BLaER1 (cell line): Measurements from ENCODE around the gene STPG3.

Source experiments
- H3K27ac ChIP-seq: shearing (Covaris generic); formaldehyde crosslinking; 2 replicates; pipeline ENCODE4 v1.8.1; 2022
- H3K27me3 ChIP-seq: shearing (Covaris generic); formaldehyde crosslinking; 2 replicates; pipeline ENCODE4 v1.8.1; 2022
- H3K36me3 ChIP-seq: shearing (Covaris generic); formaldehyde crosslinking; 2 replicates; pipeline ENCODE4 v1.8.1; 2022
- H3K4me1 ChIP-seq: shearing (Covaris generic); formaldehyde crosslinking; 2 replicates; pipeline ENCODE4 v1.8.1; 2022
- H3K4me2 ChIP-seq: shearing (Covaris generic); formaldehyde crosslinking; 2 replicates; pipeline ENCODE4 v1.8.1; 2022
- H3K4me3 ChIP-seq: shearing (Covaris generic); formaldehyde crosslinking; 2 replicates; pipeline ENCODE4 v1.8.1; 2022
- H3K9ac ChIP-seq: shearing (Covaris generic); formaldehyde crosslinking; 2 replicates; pipeline ENCODE4 v1.8.1; 2022
- H3K9me3 ChIP-seq: shearing (Covaris generic); formaldehyde crosslinking; 2 replicates; pipeline ENCODE4 v1.8.1; 2022
- H4K20me1 ChIP-seq: shearing (Covaris generic); formaldehyde crosslinking; 2 replicates; pipeline ENCODE4 v1.8.1; 2022
- Cebpa-rat ChIP-seq: shearing (Covaris generic); IDR thresholded peaks from 2 replicates; pipeline ENCODE4 v1.8.1; 2022

Gene STPG3

GRCh38 chr9:137227853-137228505, 23.1 kb upstream of the STPG3 start:
- no peaks in the 10 kb centered on the region for H3K9me3 ChIP-seq
- no peaks in the 10 kb centered on the region for H3K36me3 ChIP-seq
- H3K27ac ChIP-seq = no peak overlapping the region
- H3K9ac ChIP-seq = no peak overlapping the region
- no peaks in the 10 kb centered on the region for H4K20me1 ChIP-seq
- H3K4me1 ChIP-seq = peaks cover 76% of the 10 kb centered on the region
- no peak for TF ChIP-seq Cebpa-rat
- peak overlapping the region; percentile 83 for H3K4me2 ChIP-seq
- no peaks in the 10 kb centered on the region for H3K27me3 ChIP-seq
- H3K4me3 ChIP-seq = no peak overlapping the region

GRCh38 chr9:137228506-137228967, 22.5 kb upstream of the STPG3 start:
- Histone ChIP-seq H3K9ac (no peak overlapping the region), H3K27me3 (no peaks in the 10 kb centered on the region), H4K20me1 (no peaks in the 10 kb centered on the region), H3K36me3 (no peaks in the 10 kb centered on the region), H3K4me1 (peaks cover 74% of the 10 kb centered on the region), H3K4me3 (no peak overlapping the region), H3K27ac (0 out of 2 replicates have a peak overlapping the region, but pooled peaks have one; percentile 50), H3K4me2 (peak overlapping the region; percentile 83), H3K9me3 (no peaks in the 10 kb centered on the region)
- TF ChIP-seq Cebpa-rat = no peak

- peak overlapping the region; percentile 83 for H3K4me2 ChIP-seq
- peaks cover 71% of the 10 kb centered on the region for H3K4me1 ChIP-seq
- peaks cover 2% of the 10 kb centered on the region; the same call in 1 of the 2 replicates for H4K20me1 ChIP-seq
- no peaks in the 10 kb centered on the region for H3K27me3 ChIP-seq
- TF ChIP-seq Cebpa-rat = no peak
- H3K9me3 ChIP-seq = no peaks in the 10 kb centered on the region
- H3K27ac ChIP-seq = peak overlapping the region; percentile 50
- H3K36me3 ChIP-seq = no peaks in the 10 kb centered on the region
- H3K9ac ChIP-seq = peak overlapping the region; percentile 32; the same call in 1 of the 2 replicates
- H3K4me3 ChIP-seq = no peak overlapping the region
Observed at GRCh38 chr9:137228968-137229896, 21.9 kb upstream of the STPG3 start.

- Histone ChIP-seq H3K4me2 (peak overlapping the region; percentile 83), H3K9me3 (no peaks in the 10 kb centered on the region), H3K4me3 (no peak overlapping the region), H4K20me1 (peaks cover 8% of the 10 kb centered on the region; the same call in 1 of the 2 replicates), H3K27ac (peak overlapping the region; percentile 50), H3K36me3 (no peaks in the 10 kb centered on the region), H3K27me3 (no peaks in the 10 kb centered on the region), H3K9ac (peak overlapping the region; percentile 32), H3K4me1 (peaks cover 71% of the 10 kb centered on the region)
- TF ChIP-seq Cebpa-rat = no peak
Observed at GRCh38 chr9:137229903-137230704, 21.0 kb upstream of the STPG3 start.

- no peak for TF ChIP-seq Cebpa-rat
Observed at GRCh38 chr9:137230705-137231371, 20.2 kb upstream of the STPG3 start, which contains the start of gene SLC34A3. Gene SLC34A3, plus strand, starts transcription at chr9:137230901. Its CDS starts 802 bp downstream, at chr9:137231703.

GRCh38 chr9:137231372-137232039, 19.6 kb upstream of the STPG3 start:
- Histone ChIP-seq H3K9me3 (no peaks in the 10 kb centered on the region), H3K27me3 (no peaks in the 10 kb centered on the region), H4K20me1 (peaks cover 17% of the 10 kb centered on the region; the same call in 1 of the 2 replicates), H3K9ac (0 out of 2 replicates have a peak overlapping the region, but pooled peaks have one; percentile 46), H3K4me3 (no peak overlapping the region), H3K27ac (0 out of 2 replicates have a peak overlapping the region, but pooled peaks have one; percentile 12), H3K4me2 (peak overlapping the region; percentile 25; the same call in 1 of the 2 replicates), H3K36me3 (no peaks in the 10 kb centered on the region), H3K4me1 (peaks cover 76% of the 10 kb centered on the region)
- TF ChIP-seq Cebpa-rat = no peak

More at GRCh38 chr9:137230705-137231371, 20.2 kb upstream of the STPG3 start, which contains the start of gene SLC34A3:
- H3K4me3 ChIP-seq = no peak within 1 kb of the TSS
- peak within 1 kb of the TSS; percentile 32 for H3K9ac ChIP-seq
- peaks cover 71% of the 10 kb centered on the region for H3K4me1 ChIP-seq
- H3K36me3 ChIP-seq = no peaks in the 10 kb centered on the region
- no peaks in the 10 kb centered on the region for H3K9me3 ChIP-seq
- peak within 1 kb of the TSS; percentile 50 for H3K27ac ChIP-seq
- H3K27me3 ChIP-seq = no peaks in the 10 kb centered on the region
- peaks cover 15% of the 10 kb centered on the region; the same call in 1 of the 2 replicates for H4K20me1 ChIP-seq
- H3K4me2 ChIP-seq = peak within 1 kb of the TSS; percentile 83

- Histone ChIP-seq H3K4me2 (peak overlapping the region; percentile 25), H3K4me3 (no peak overlapping the region), H3K27ac (0 out of 2 replicates have a peak overlapping the region, but pooled peaks have one; percentile 12), H3K27me3 (no peaks in the 10 kb centered on the region), H3K4me1 (peaks cover 80% of the 10 kb centered on the region), H3K36me3 (no peaks in the 10 kb centered on the region), H4K20me1 (peaks cover 17% of the 10 kb centered on the region; the same call in 1 of the 2 replicates), H3K9me3 (no peaks in the 10 kb centered on the region), H3K9ac (0 out of 2 replicates have a peak overlapping the region, but pooled peaks have one; percentile 46)
- TF ChIP-seq Cebpa-rat = no peak
Observed at GRCh38 chr9:137232101-137232500, 19.0 kb upstream of the STPG3 start.

GRCh38 chr9:137232510-137232909, 18.6 kb upstream of the STPG3 start:
- TF ChIP-seq Cebpa-rat = no peak
- H3K4me1 ChIP-seq = peaks cover 80% of the 10 kb centered on the region
- H3K27ac ChIP-seq = 0 out of 2 replicates have a peak overlapping the region, but pooled peaks have one; percentile 12
- no peaks in the 10 kb centered on the region for H3K36me3 ChIP-seq
- H3K4me3 ChIP-seq = no peak overlapping the region
- H4K20me1 ChIP-seq = peaks cover 17% of the 10 kb centered on the region; the same call in 1 of the 2 replicates
- no peaks in the 10 kb centered on the region for H3K9me3 ChIP-seq
- H3K4me2 ChIP-seq = peak overlapping the region; percentile 25
- H3K9ac ChIP-seq = 0 out of 2 replicates have a peak overlapping the region, but pooled peaks have one; percentile 46
- H3K27me3 ChIP-seq = no peaks in the 10 kb centered on the region
